OCI-LY1 (cell line): ENCODE results near the gene GALNTL6.

Source experiments
- EZH2 ChIP-seq: fragments of 200-600 bp; sonication (generic), shearing (Covaris generic); IDR thresholded peaks from 2 replicates; pipeline ENCODE4 v1.8.0; 2017; ENCODE audit warnings: borderline replicate concordance, mixed run types, mild to moderate bottlenecking, antibody characterized with exemption, low read length, moderate library complexity, mixed read lengths
- TF ChIP-seq, protein P1 (sequence below): fragments of 200-600 bp; sonication (generic), shearing (Covaris generic); IDR thresholded peaks from 2 replicates; pipeline ENCODE4 v1.5.1; 2017; ENCODE audit warnings: mild to moderate bottlenecking, antibody characterized with exemption, low read length, moderate library complexity, mixed read lengths

- TF ChIP-seq, protein P1, sequence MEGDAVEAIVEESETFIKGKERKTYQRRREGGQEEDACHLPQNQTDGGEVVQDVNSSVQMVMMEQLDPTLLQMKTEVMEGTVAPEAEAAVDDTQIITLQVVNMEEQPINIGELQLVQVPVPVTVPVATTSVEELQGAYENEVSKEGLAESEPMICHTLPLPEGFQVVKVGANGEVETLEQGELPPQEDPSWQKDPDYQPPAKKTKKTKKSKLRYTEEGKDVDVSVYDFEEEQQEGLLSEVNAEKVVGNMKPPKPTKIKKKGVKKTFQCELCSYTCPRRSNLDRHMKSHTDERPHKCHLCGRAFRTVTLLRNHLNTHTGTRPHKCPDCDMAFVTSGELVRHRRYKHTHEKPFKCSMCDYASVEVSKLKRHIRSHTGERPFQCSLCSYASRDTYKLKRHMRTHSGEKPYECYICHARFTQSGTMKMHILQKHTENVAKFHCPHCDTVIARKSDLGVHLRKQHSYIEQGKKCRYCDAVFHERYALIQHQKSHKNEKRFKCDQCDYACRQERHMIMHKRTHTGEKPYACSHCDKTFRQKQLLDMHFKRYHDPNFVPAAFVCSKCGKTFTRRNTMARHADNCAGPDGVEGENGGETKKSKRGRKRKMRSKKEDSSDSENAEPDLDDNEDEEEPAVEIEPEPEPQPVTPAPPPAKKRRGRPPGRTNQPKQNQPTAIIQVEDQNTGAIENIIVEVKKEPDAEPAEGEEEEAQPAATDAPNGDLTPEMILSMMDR, result no peak
- no peak for TF ChIP-seq EZH2
These were observed 580.0 kb downstream of the GALNTL6 start for GRCh38 chr4:172393220-172393619.
